SU-DHL-6 (cell line): ENCODE measurements around the gene LRRC4B.

ENCODE experiments used
- H2AFZ ChIP-seq: fragments of 200-600 bp; sonication (generic); 2 replicates; pipeline ENCODE4 v1.6.1; 2014; ENCODE audit warnings: low read depth, mild to moderate bottlenecking, moderate library complexity, mixed read lengths, antibody characterized with exemption, low read length; ENCODE audit not compliant: severe bottlenecking
- H3F3A ChIP-seq: fragments of 200-600 bp; shearing (Covaris generic); 2 replicates; pipeline ENCODE4 v1.6.0; 2016; ENCODE audit warnings: antibody characterized with exemption, mild to moderate bottlenecking; ENCODE audit not compliant: insufficient read depth
- H3K27ac ChIP-seq: fragments of 200-600 bp; sonication (generic); 2 replicates; pipeline ENCODE4 v1.5.1; 2016; ENCODE audit warnings: low read depth, mild to moderate bottlenecking, low read length, moderate library complexity, mixed read lengths
- H3K27me3 ChIP-seq: fragments of 200-600 bp; sonication (generic), shearing (Covaris generic); 2 replicates; pipeline ENCODE4 v1.6.0; 2014; ENCODE audit warnings: mild to moderate bottlenecking, low read length
- H3K36me3 ChIP-seq: fragments of 200-600 bp; sonication (generic); 2 replicates; pipeline ENCODE4 v1.6.1; 2014; ENCODE audit warnings: mild to moderate bottlenecking, low read length, mixed read lengths
- H3K4me2 ChIP-seq: fragments of 300-600, 200-600 bp; shearing (Covaris generic), sonication (generic); 2 replicates; pipeline ENCODE4 v1.6.0; 2014; ENCODE audit warnings: low read length, low read depth, mild to moderate bottlenecking; ENCODE audit not compliant: poor library complexity, severe bottlenecking
- H3K4me3 ChIP-seq: fragments of 200-600 bp; sonication (generic); 2 replicates; pipeline ENCODE4 v1.5.1; 2014; ENCODE audit warnings: antibody characterized with exemption, low read length, mild to moderate bottlenecking, mixed read lengths; ENCODE audit not compliant: insufficient read depth, poor library complexity, severe bottlenecking
- H3K79me2 ChIP-seq: fragments of 200-600 bp; sonication (generic); 2 replicates; pipeline ENCODE4 v1.6.1; 2014; ENCODE audit warnings: mild to moderate bottlenecking, low read length, moderate library complexity; ENCODE audit not compliant: insufficient read depth
- H3K9ac ChIP-seq: fragments of 200-600 bp; sonication (generic); 2 replicates; pipeline ENCODE4 v1.7.0; 2014; ENCODE audit warnings: mild to moderate bottlenecking, low read length
- H3K9me2 ChIP-seq: fragments of 200-600 bp; sonication (generic); replicated peaks from 2 replicates; pipeline ENCODE4 v1.6.1; 2014; ENCODE audit warnings: low read length; ENCODE audit not compliant: insufficient read depth
- H3K9me3 ChIP-seq: fragments of 200-600 bp; sonication (generic); 2 replicates; pipeline ENCODE4 v1.6.1; 2014; ENCODE audit warnings: low read length, mixed read lengths; ENCODE audit not compliant: insufficient read depth
- H4K20me1 ChIP-seq: fragments of 200-600 bp; sonication (generic); 2 replicates; pipeline ENCODE4 v1.6.1; 2014; ENCODE audit warnings: low read depth, mild to moderate bottlenecking, antibody characterized with exemption, low read length, moderate library complexity, mixed read lengths
- EZH2phosphoT487 ChIP-seq: fragments of 200-600 bp; sonication (generic), shearing (Covaris generic); conservative IDR thresholded peaks from 2 replicates; pipeline ENCODE4 v1.6.1; 2018; ENCODE audit warnings: mild to moderate bottlenecking, antibody characterized with exemption, low read length, moderate library complexity, mixed read lengths
- TF ChIP-seq, protein P1 (sequence below): fragments of 200-600 bp; sonication (generic); IDR thresholded peaks from one replicate; pipeline ENCODE4 v1.5.1; 2017; ENCODE audit warnings: antibody characterized with exemption, mild to moderate bottlenecking, low read length, moderate library complexity; ENCODE audit not compliant: insufficient read depth, poor library complexity, severe bottlenecking

LRRC4B gene

DNA sequence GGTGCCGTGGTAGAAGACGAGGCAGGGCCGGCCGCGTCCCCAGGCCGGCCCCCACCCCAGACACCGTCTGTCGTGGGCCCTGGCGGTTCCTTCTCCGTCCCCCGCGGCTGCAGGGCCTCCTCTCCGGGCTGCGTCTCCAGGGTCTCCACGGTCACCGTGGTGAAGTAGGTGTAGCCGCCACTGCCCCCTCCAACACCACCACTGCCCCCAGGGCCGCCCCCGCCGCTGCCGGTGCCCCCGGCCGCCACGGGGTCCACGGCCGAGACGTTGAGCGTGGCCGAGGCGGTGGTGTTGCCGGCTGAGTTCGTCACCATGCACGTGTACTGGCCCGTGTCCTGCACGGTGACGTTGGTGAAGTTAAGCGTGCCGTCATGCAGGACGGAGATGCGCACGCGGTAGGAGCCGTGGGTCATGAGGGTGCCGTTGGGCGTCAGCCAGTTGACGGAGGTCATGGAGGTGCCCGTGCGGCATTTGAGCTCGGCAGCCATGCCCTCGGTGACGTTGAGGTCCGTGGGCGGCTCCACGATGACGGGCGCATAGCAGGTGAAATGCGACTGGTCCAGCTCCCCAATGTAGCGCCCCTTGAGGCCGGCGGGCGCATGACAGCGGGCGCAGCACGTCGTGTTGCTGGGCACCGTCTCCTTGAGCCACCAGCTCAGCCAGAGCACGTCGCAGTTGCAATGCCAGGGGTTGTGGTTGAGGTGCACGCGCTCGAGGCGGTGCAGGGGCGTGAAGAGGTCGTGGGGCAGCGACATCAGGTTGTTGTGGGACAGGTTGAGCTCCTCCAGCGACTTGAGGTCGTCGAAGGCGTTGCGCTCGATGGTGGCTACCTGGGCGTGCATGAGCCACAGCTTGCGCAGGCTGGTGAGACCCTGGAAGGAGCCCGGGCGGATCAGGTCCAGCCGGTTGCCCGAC, 49.9 kb downstream of the LRRC4B start:
- Histone ChIP-seq H3K9me3 (no peaks in the 10 kb centered on the region), H3K9ac (no peak overlapping the region), H3K36me3 (no peaks in the 10 kb centered on the region), H3K27ac (no peak overlapping the region), H3K27me3 (no peaks in the 10 kb centered on the region), H3K4me3 (no peak overlapping the region), H4K20me1 (no peaks in the 10 kb centered on the region), H3F3A (no peaks in the 10 kb centered on the region), H3K79me2 (no peaks in the 10 kb centered on the region), H3K4me2 (no peak overlapping the region), H3K9me2 (no peaks in the 10 kb centered on the region), H2AFZ (no peak overlapping the region)
- TF ChIP-seq, protein P1, sequence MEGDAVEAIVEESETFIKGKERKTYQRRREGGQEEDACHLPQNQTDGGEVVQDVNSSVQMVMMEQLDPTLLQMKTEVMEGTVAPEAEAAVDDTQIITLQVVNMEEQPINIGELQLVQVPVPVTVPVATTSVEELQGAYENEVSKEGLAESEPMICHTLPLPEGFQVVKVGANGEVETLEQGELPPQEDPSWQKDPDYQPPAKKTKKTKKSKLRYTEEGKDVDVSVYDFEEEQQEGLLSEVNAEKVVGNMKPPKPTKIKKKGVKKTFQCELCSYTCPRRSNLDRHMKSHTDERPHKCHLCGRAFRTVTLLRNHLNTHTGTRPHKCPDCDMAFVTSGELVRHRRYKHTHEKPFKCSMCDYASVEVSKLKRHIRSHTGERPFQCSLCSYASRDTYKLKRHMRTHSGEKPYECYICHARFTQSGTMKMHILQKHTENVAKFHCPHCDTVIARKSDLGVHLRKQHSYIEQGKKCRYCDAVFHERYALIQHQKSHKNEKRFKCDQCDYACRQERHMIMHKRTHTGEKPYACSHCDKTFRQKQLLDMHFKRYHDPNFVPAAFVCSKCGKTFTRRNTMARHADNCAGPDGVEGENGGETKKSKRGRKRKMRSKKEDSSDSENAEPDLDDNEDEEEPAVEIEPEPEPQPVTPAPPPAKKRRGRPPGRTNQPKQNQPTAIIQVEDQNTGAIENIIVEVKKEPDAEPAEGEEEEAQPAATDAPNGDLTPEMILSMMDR, result no peak
- no peak for TF ChIP-seq EZH2phosphoT487

DNA sequence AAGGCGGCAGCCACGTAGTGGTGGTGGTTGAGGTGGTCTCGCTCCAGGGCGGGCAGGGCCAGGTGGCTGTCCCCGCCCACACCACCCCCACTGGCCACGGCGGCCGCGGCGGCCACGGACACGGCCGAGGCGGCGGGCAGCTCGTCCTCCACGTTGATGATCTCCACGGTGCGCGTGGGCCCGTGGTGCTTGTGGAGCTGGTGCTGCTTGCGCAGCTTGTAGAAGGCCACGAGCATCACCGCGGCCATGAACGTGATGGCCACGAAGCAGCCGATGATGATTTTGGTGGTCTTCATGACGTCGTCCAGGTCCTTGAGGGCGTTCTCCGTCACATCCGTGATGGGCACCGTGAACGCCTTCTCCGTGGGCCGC, 50.5 kb downstream of the LRRC4B start:
- Histone ChIP-seq H3K4me2 (no peak overlapping the region), H3K36me3 (no peaks in the 10 kb centered on the region), H2AFZ (no peak overlapping the region), H3K9me3 (no peaks in the 10 kb centered on the region), H3K27ac (no peak overlapping the region), H3K4me3 (no peak overlapping the region), H3K9me2 (no peaks in the 10 kb centered on the region), H4K20me1 (no peaks in the 10 kb centered on the region), H3K27me3 (no peaks in the 10 kb centered on the region), H3F3A (no peaks in the 10 kb centered on the region), H3K9ac (no peak overlapping the region), H3K79me2 (no peaks in the 10 kb centered on the region)
- no peak for TF ChIP-seq EZH2phosphoT487
- TF ChIP-seq, protein P1, result no peak

DNA sequence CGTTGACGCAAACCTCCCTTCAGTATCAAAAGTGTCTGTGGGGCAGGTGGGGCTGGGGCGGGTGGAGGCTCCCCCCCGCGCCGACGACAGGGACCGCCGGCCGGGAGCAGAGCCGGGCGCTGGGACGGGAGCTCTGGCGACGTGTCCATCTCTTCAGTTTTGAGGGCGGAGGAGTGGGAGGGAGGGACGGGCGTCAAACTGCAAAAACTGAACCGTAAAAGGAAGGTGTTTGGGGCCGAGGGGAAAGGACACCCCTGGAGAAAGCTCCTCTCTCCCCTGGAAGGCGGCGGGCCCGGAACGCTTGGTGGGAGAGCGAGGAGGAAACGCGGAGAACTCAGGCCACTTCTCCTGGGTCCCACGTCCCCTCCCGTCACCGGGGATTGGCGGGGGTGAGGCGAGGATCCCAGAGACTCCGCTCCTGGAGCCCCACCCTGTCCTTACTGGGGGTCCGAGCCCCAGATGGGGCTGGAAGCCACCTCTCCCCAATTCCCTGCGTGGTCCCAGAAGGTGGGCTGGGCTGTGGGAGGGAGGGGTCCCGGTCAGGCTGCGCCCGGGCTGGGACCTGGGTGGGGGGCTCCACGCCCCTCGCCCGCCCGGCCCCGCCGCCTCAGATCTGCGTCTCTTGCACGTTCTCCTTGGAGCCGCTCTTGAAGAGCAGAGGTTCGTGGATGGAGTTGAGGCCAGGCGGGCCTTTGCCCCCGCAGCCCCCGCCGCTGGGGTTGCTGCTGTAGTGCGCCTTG, 51.1 kb downstream of the LRRC4B start:
- Histone ChIP-seq H3K27me3 (no peaks in the 10 kb centered on the region), H2AFZ (no peak overlapping the region), H3K9me3 (no peaks in the 10 kb centered on the region), H3K9ac (no peak overlapping the region), H3K4me2 (no peak overlapping the region), H3F3A (no peaks in the 10 kb centered on the region), H4K20me1 (no peaks in the 10 kb centered on the region), H3K9me2 (no peaks in the 10 kb centered on the region), H3K4me3 (no peak overlapping the region), H3K79me2 (no peaks in the 10 kb centered on the region), H3K27ac (no peak overlapping the region), H3K36me3 (no peaks in the 10 kb centered on the region)
- no peak for TF ChIP-seq EZH2phosphoT487
- TF ChIP-seq, protein P1, result no peak
